H1 (cell line): Measurements from ENCODE around the gene IST1. TPM values are rescaled to one million over a fixed set of nuclear protein-coding genes. Genes with fewer than 3 reads are reported as not detected.

Source experiments
- CTCF ChIA-PET: fragments of 300-600 bp; sonication (Branson Sonifier 250); formaldehyde crosslinking; loops from one replicate; lab custom pipeline; 2021; ENCODE audit not compliant: partially characterized antibody; lab: Charles Lee
- POLR2A ChIA-PET: fragments of 300-600 bp; sonication (Branson Sonifier 250); formaldehyde crosslinking; loops from one replicate; lab custom pipeline; 2021; ENCODE audit warnings: inconsistent platforms; ENCODE audit not compliant: partially characterized antibody; lab: Charles Lee
- DNase-seq, 2 experiments: peaks; one replicate each; pipeline versions ENCODE4 v3.0.0 to v3.0.0-alpha.2; 2010 to 2022; ENCODE audit warnings: low spot score in 2 of 2, low read depth in 1 of 2, mixed read lengths in 1 of 2
- FAIRE-seq: peaks from 2 replicates; lab custom pipeline; 2011; peaks lifted over from hg19 to GRCh38; lab: Jason Lieb, UNC
- H2AFZ ChIP-seq: 2 replicates; pipeline ENCODE4 v1.8.1; 2012; ENCODE audit warnings: low read length, inconsistent platforms
- H2AK5ac ChIP-seq: 2 replicates; pipeline ENCODE4 v1.6.1; 2013; ENCODE audit warnings: low read depth, low read length
- H2BK120ac ChIP-seq: replicated peaks from 2 replicates; pipeline ENCODE3; 2013; ENCODE audit warnings: low read depth, low read length, inconsistent platforms
- H2BK12ac ChIP-seq: 2 replicates; pipeline ENCODE4 v1.6.1; 2013; ENCODE audit warnings: low read depth, low read length
- H2BK15ac ChIP-seq: 2 replicates; pipeline ENCODE4 v1.6.1; 2013; ENCODE audit warnings: low read length
- H2BK20ac ChIP-seq: 2 replicates; pipeline ENCODE4 v1.6.1; 2013; ENCODE audit warnings: low read length
- H2BK5ac ChIP-seq: 2 replicates; pipeline ENCODE4 v1.6.1; 2013; ENCODE audit warnings: low read depth, low read length
- H3K14ac ChIP-seq: 2 replicates; pipeline ENCODE4 v1.6.1; 2013; ENCODE audit warnings: inconsistent platforms; ENCODE audit not compliant: insufficient read length
- H3K18ac ChIP-seq: 2 replicates; pipeline ENCODE4 v1.6.1; 2013; ENCODE audit warnings: low read length; ENCODE audit errors: extremely low read depth
- H3K23ac ChIP-seq: 2 replicates; pipeline ENCODE4 v1.6.1; 2013; ENCODE audit warnings: inconsistent platforms; ENCODE audit not compliant: insufficient read length
- H3K23me2 ChIP-seq: 2 replicates; pipeline ENCODE4 v1.6.1; 2013; ENCODE audit warnings: low read depth, low read length
- H3K27ac ChIP-seq: 2 replicates; pipeline ENCODE4 v1.6.1; 2011; ENCODE audit warnings: low read depth, low read length, inconsistent platforms
- H3K27me3 ChIP-seq, 4 experiments: replicated peaks in 1 of 4; 1 replicate in 1 of 4; 2 replicates in 3 of 4; pipeline versions ENCODE4 v1.6.1 to v1.8.1; 2011 to 2013; ENCODE audit warnings: low read length in 3 of 4, mild to moderate bottlenecking in 3 of 4, inconsistent platforms in 2 of 4, mixed read lengths in 2 of 4, moderate library complexity in 1 of 4; ENCODE audit not compliant: control insufficient read depth in 3 of 4, insufficient read depth in 3 of 4; ENCODE audit errors: extremely low read depth in 1 of 4
- H3K36me3 ChIP-seq, 4 experiments: 2 replicates each; pipeline versions ENCODE4 v1.6.1 to v1.8.1; 2011 to 2013; ENCODE audit warnings: mild to moderate bottlenecking in 4 of 4, low read length in 3 of 4, moderate library complexity in 2 of 4, control low read depth in 1 of 4, inconsistent platforms in 1 of 4; ENCODE audit not compliant: insufficient read depth in 4 of 4, control insufficient read depth in 2 of 4
- H3K4ac ChIP-seq: replicated peaks from 2 replicates; pipeline ENCODE3; 2013; ENCODE audit warnings: low read length, low read depth, mixed read lengths, inconsistent platforms; ENCODE audit not compliant: insufficient read length
- H3K4me1 ChIP-seq, 4 experiments: replicated peaks in 1 of 4; 1 replicate in 1 of 4; 2 replicates in 3 of 4; pipeline versions ENCODE4 v1.6.1 to v1.8.1; 2011 to 2013; ENCODE audit warnings: low read length in 3 of 4, inconsistent platforms in 2 of 4, mixed read lengths in 1 of 4; ENCODE audit not compliant: insufficient read depth in 4 of 4, control insufficient read depth in 3 of 4
- H3K4me2 ChIP-seq, 2 experiments: 2 replicates each; pipeline versions ENCODE4 v1.6.1 to v1.8.1; 2011 to 2013; ENCODE audit warnings: low read depth in 2 of 2, low read length in 2 of 2, control low read depth in 1 of 2, inconsistent platforms in 1 of 2, mild to moderate bottlenecking in 1 of 2; ENCODE audit not compliant: insufficient read depth in 1 of 2
- H3K4me3 ChIP-seq, 4 experiments: fragments of 200-600, 300-600 bp in 1 of 4; sonication (generic), shearing (Covaris generic), sonication (Bioruptor Twin) in 1 of 4; 2 replicates each; pipeline versions ENCODE4 v1.5.1 to v1.8.1; 2011 to 2016; ENCODE audit warnings: low read length in 4 of 4, low read depth in 3 of 4, control low read depth in 2 of 4, inconsistent platforms in 2 of 4, mild to moderate bottlenecking in 2 of 4, mixed read lengths in 1 of 4, moderate library complexity in 1 of 4; ENCODE audit not compliant: insufficient read depth in 2 of 4; ENCODE audit errors: extremely low read depth in 1 of 4
- H3K56ac ChIP-seq: replicated peaks from 2 replicates; pipeline ENCODE3; 2013; ENCODE audit warnings: low read depth, mild to moderate bottlenecking, mixed read lengths, low read length, inconsistent platforms; ENCODE audit not compliant: insufficient read length
- H3K79me1 ChIP-seq: 2 replicates; pipeline ENCODE4 v1.6.1; 2013; ENCODE audit warnings: low read depth, low read length, control low read depth
- H3K79me2 ChIP-seq, 2 experiments: 2 replicates each; pipeline versions ENCODE4 v1.6.1 to v1.8.1; 2012 to 2013; ENCODE audit warnings: low read length in 2 of 2, mild to moderate bottlenecking in 2 of 2, inconsistent platforms in 1 of 2; ENCODE audit not compliant: insufficient read depth in 2 of 2, control insufficient read depth in 1 of 2
- H3K9ac ChIP-seq, 4 experiments: replicated peaks in 1 of 4; 1 replicate in 1 of 4; 2 replicates in 3 of 4; pipeline versions ENCODE4 v1.6.1 to v1.8.1; 2011 to 2013; ENCODE audit warnings: low read depth in 3 of 4, low read length in 3 of 4, control low read depth in 2 of 4, mild to moderate bottlenecking in 2 of 4, moderate library complexity in 2 of 4, inconsistent platforms in 1 of 4; ENCODE audit errors: extremely low read depth in 1 of 4
- H3K9me3 ChIP-seq, 2 experiments: 2 replicates each; pipeline versions ENCODE4 v1.6.1 to v1.8.1; 2012 to 2013; ENCODE audit warnings: mild to moderate bottlenecking in 2 of 2, moderate library complexity in 2 of 2, control low read depth in 1 of 2, inconsistent platforms in 1 of 2, low read depth in 1 of 2, low read length in 1 of 2, mixed read lengths in 1 of 2; ENCODE audit not compliant: insufficient read depth in 2 of 2
- H4K20me1 ChIP-seq, 2 experiments: replicated peaks in 1 of 2; 2 replicates each; pipeline versions ENCODE3 to v1.8.1; 2011 to 2013; ENCODE audit warnings: inconsistent platforms in 2 of 2, low read length in 2 of 2, mild to moderate bottlenecking in 1 of 2; ENCODE audit not compliant: insufficient read depth in 2 of 2, control insufficient read depth in 1 of 2
- H4K5ac ChIP-seq: 2 replicates; pipeline ENCODE4 v1.6.1; 2013; ENCODE audit warnings: low read length, low read depth, mixed read lengths, inconsistent platforms; ENCODE audit not compliant: insufficient read length
- H4K8ac ChIP-seq: 2 replicates; pipeline ENCODE4 v1.8.0; 2013; ENCODE audit warnings: mild to moderate bottlenecking, moderate library complexity, low read length, inconsistent platforms; ENCODE audit not compliant: insufficient read depth; ENCODE audit errors: extremely low read depth
- H4K91ac ChIP-seq: replicated peaks from 2 replicates; pipeline ENCODE3; 2013; ENCODE audit warnings: low read length, mixed read lengths, inconsistent platforms; ENCODE audit not compliant: insufficient read length
- RNF2 ChIP-seq: fragments of 200-900, 300-1000 bp; sonication (generic); IDR thresholded peaks from 2 replicates; pipeline ENCODE4 v1.7.1; 2016; ENCODE audit warnings: borderline replicate concordance, low read depth, mild to moderate bottlenecking, antibody characterized with exemption, low read length; ENCODE audit not compliant: poor library complexity, severe bottlenecking; ENCODE audit errors: missing control alignments
- SP2 ChIP-seq: IDR thresholded peaks from 2 replicates; pipeline ENCODE4 v1.6.1; 2012; ENCODE audit warnings: mild to moderate bottlenecking, low read length, inconsistent platforms
- WGBS, 2 experiments: shearing (Covaris generic) in 1 of 2; methylation state at CpG; one replicate each; pipeline versions ENCODE4 v1.1.6 to v1.1.7; 2013 to 2015; ENCODE audit warnings: low lambda C conversion rate in 2 of 2, mixed read lengths in 2 of 2, inconsistent platforms in 1 of 2, low coverage in 1 of 2, missing lambda C conversion rate in 1 of 2; ENCODE audit not compliant: insufficient replicate concordance in 2 of 2, insufficient coverage in 1 of 2, insufficient read length in 1 of 2; ENCODE audit errors: extremely low coverage in 1 of 2, missing lambda C conversion rate in 1 of 2; 5-methylcytosine and 5-hydroxymethylcytosine counted together
- polyA plus RNA-seq, 7 experiments: library from polyadenylated mRNA; depleted of rRNA in 3 of 7; stranded (reverse) in 5 of 7; unstranded in 2 of 7; fragments of >200 nt in 5 of 7; fragments of 200-250 nt in 2 of 7; gene quantifications; 1 replicate in 5 of 7; 2 replicates in 1 of 7; 4 replicates in 1 of 7; pipeline versions ENCODE4 v1.2.1 to v1.2.3, GENCODE V29; 2011 to 2013; ENCODE audit warnings: missing spikeins in 2 of 7, mixed read lengths in 2 of 7
- total RNA-seq: library from RNA; stranded (reverse); fragmentation: NEBNext Ultra II Directional; extraction: Animal tissue kit (Norgen Biotek cat#: 25700); gene quantifications from 2 replicates; pipeline ENCODE4 v1.2.1, GENCODE V29; 2021

IST1 gene
- total and polyA plus RNA-seq, 2 of the 8 experiments (the other 6 are each of a cell fraction or from before 2014, with no cell fraction given): 190 to 248 TPM

GRCh38 chr16:71931599-71931998 lies 36.3 kb downstream of the IST1 start:
- Histone ChIP-seq H3K23ac (no peak overlapping the region), H4K8ac (no peak overlapping the region), H2BK5ac (no peak overlapping the region), H4K91ac (no peak overlapping the region), H3K27ac (no peak overlapping the region), H3K27me3 (no peaks in the 10 kb centered on the region), H2BK15ac (no peak overlapping the region), H3K79me2 (peaks cover 0 to 14% of the 10 kb centered on the region in 2 experiments; a peak in 1 of 4 replicates), H3K14ac (no peak overlapping the region), H2BK20ac (no peak overlapping the region)
- FAIRE-seq: no peak
- no peak for DNase-seq
- TF ChIP-seq RNF2: no peak
- TF ChIP-seq SP2: no peak
- TF ChIP-seq, all 59 proteins: peak for 0
- no peak overlapping the region for H2BK120ac ChIP-seq
- no peak overlapping the region for H2BK12ac ChIP-seq
- H3K9ac ChIP-seq: no peak overlapping the region
- H2AK5ac ChIP-seq: no peak overlapping the region
- H3K9me3 ChIP-seq: no peaks in the 10 kb centered on the region
- peaks cover 3 to 12% of the 10 kb centered on the region in 2 experiments for H4K20me1 ChIP-seq
- peaks cover 22 to 58% (median 35%) of the 10 kb centered on the region in 4 experiments for H3K36me3 ChIP-seq
- H3K56ac ChIP-seq: no peak overlapping the region
- H3K4ac ChIP-seq: no peak overlapping the region
- ChIA-PET POLR2A (interaction anchor here (1.2 kb wide), 1 partner anchor 30 kb away, joined by 3 read pairs; no protein-coding TSS in a partner anchor), CTCF (interaction anchor here (0.6 to 1.6 kb wide), 3 partner anchors 8 to 1337 kb away, joined by 3 read pairs; no protein-coding TSS in a partner anchor)
- WGBS, 2 experiments: 91% methylated on average over 6 of the region's 6 CpGs; no CpG with 5 or more reads in 1 of the 2 experiments
- H2AFZ ChIP-seq: no peak overlapping the region
- no peaks in the 10 kb centered on the region; the same call in 1 of the 2 replicates for H3K79me1 ChIP-seq
- no peaks in the 10 kb centered on the region for H3K23me2 ChIP-seq
- no peaks in the 10 kb centered on the region for H3K4me1 ChIP-seq
- H3K4me3 ChIP-seq: no peak overlapping the region
- H3K4me2 ChIP-seq: no peak overlapping the region
- no peak overlapping the region for H3K18ac ChIP-seq
- no peak overlapping the region for H4K5ac ChIP-seq
